ENCODE results near the gene ZBTB12. TPM values are rescaled to one million over a fixed set of nuclear protein-coding genes. Genes with fewer than 3 reads are reported as not detected.
"Not testable (repeated sequence)": the region's sequence is repeated elsewhere in the genome, so short reads cannot be mapped to it uniquely, and the experiment has no call there.

Gene ZBTB12
- total RNA-seq, 1 experiment from 2014 or later, result 8.7 TPM

DNA sequence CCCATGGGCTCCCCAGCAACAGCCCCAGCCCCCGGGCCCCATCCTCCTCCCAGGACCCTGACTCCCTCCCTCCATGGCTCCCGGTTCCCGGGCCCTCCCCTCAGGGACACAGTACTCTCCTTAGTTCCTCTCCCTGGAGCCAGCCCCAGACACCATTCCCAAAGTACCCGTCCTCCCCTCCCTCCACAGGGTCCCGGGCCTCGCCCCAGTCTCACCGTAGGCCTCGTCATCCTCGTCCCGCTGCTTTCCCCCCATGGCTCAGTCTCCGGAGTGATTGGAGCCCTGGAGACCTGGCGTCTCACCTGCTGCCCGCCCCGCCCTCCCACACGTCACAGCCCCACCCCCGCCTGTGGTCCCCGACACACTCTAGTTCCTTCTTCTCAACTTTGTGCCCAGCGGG is 23.2 kb downstream of the ZBTB12 start, which contains the start of gene SLC44A4:
SLC44A4 (minus strand) TSS at position 272 of the 400 bp plus-strand sequence; CDS start at position 255, 17 bp downstream.
- H3K27me3 ChIP-seq (ENCODE audit: control insufficient read depth, insufficient read depth, low read length), result no peaks in the 10 kb centered on the region
- H3K36me3 ChIP-seq (replicated peaks; ENCODE audit: control insufficient read depth, insufficient read depth, low read length), result peaks cover 29% of the 10 kb centered on the region
- DNase-seq, result peak; percentile 93
- H3K4me3 ChIP-seq (ENCODE audit: insufficient read depth, low read depth, low read length), result no peak within 1 kb of the TSS

- H3K4me3 ChIP-seq (ENCODE audit: insufficient read depth, low read depth, low read length), result no peak overlapping the region
- H3K27me3 ChIP-seq (ENCODE audit: control insufficient read depth, insufficient read depth, low read length), result no peaks in the 10 kb centered on the region
- no peak for DNase-seq
- peaks cover 24% of the 10 kb centered on the region for H3K36me3 ChIP-seq (replicated peaks; ENCODE audit: control insufficient read depth, insufficient read depth, low read length)
These were observed 23.7 kb downstream of the ZBTB12 start for GRCh38 chr6:31878222-31878621.

DNA sequence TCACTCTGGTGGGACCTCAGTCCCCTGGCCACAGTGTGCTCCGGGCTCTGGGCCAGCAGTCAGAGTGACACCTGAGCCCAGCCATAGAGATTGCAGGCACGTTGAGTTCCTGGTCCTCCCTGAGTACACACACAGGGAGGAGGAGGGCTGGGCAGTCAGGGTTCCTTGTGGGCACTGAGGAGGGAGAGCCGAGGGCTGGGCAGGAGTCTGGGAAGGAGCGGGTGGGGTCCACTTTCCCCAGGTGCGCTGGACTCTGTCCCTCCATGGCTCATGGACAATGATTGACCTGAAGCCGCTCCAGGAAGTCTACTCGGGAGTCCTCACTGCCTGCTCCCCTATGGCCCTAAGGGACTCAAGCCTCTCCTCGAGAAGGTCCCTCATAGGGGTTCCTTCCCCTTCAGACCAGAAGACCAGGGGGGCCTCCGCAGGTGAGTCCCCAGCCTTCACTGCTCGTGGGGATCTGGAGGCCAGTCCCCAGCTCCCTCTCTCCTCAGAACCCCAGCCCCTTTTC is 24.2 kb downstream of the ZBTB12 start:
- DNase-seq, result no peak
- Histone ChIP-seq H3K4me3 (ENCODE audit: insufficient read depth, low read depth, low read length) (no peak overlapping the region), H3K27me3 (ENCODE audit: control insufficient read depth, insufficient read depth, low read length) (no peaks in the 10 kb centered on the region), H3K36me3 (replicated peaks; ENCODE audit: control insufficient read depth, insufficient read depth, low read length) (peaks cover 19% of the 10 kb centered on the region)

DNA sequence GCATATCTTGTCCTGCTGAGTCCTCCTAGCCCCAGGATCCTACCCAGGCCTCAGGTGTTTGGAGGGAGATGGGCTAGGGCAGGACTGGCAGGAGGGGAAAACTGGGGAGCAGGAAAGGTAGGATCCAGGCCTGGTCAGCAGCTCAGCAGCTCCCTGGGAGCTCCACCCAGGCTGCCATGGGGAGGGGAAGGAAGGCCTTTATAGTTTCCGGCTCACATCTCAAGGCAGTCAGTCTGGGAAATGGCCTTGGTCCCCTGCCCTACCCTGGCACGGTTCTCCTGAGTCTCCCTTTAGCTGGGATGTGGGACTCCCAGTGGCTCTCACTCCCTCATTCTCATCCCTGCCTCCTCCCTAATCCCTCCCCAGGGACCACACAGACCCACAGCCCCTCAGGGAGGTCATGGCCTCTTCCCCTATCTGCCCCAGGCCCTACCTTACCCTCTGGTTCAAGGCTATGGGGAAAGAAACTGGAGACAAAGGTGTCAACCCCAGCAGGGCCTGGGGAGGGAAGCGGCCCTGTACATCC is 24.7 kb downstream of the ZBTB12 start:
- Histone ChIP-seq H3K36me3 (replicated peaks; ENCODE audit: control insufficient read depth, insufficient read depth, low read length) (peaks cover 15% of the 10 kb centered on the region), H3K4me3 (ENCODE audit: insufficient read depth, low read depth, low read length) (no peak overlapping the region), H3K27me3 (ENCODE audit: control insufficient read depth, insufficient read depth, low read length) (no peaks in the 10 kb centered on the region)
- no peak for DNase-seq

DNA sequence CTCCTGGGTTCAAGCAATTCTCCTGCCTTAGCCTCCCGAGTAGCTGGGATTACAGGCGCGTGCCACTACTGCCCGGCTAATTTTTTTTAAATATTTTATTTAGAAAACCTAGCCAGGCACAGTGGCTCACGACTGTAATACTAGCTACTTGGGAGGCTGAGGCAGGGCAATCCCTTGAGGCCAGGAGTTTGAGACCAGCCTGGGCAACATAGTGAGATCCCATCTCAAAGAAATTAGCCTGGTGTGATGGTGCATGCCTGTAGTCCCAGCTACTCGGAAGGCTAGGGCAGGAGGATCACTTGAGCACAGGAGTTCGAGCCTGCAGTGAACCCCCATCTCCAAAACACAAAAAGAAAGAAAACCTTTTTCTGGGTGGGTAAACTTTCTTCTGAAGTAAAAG is 25.5 kb downstream of the ZBTB12 start:
- DNase-seq, result no peak
- Histone ChIP-seq H3K36me3 (replicated peaks; ENCODE audit: control insufficient read depth, insufficient read depth, low read length) (peaks cover 10% of the 10 kb centered on the region), H3K27me3 (ENCODE audit: control insufficient read depth, insufficient read depth, low read length) (no peaks in the 10 kb centered on the region), H3K4me3 (ENCODE audit: insufficient read depth, low read depth, low read length) (no peak overlapping the region)

DNA sequence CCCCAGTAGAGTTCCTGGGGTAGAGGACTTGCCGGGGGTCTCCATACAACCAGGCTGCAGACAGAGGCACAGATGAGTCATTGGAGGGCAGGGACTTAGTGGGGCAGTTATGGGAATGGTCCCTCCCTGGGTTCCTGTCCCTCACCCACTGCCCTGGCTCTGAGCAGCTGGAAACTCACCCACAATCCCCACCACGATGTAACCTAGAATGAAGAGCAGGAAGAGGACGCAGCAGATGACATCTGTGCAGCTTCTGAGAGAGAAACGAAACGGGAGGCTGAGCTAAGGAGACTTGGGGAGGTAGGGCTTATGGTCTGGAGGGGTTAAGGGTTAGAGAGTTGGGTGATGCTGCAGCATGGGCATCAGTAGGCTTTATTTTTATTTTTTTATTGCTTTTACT is 26.0 kb downstream of the ZBTB12 start:
- H3K4me3 ChIP-seq (ENCODE audit: insufficient read depth, low read depth, low read length), result no peak overlapping the region
- H3K36me3 ChIP-seq (replicated peaks; ENCODE audit: control insufficient read depth, insufficient read depth, low read length), result peaks cover 7% of the 10 kb centered on the region
- no peaks in the 10 kb centered on the region for H3K27me3 ChIP-seq (ENCODE audit: control insufficient read depth, insufficient read depth, low read length)
- DNase-seq, result no peak

DNA sequence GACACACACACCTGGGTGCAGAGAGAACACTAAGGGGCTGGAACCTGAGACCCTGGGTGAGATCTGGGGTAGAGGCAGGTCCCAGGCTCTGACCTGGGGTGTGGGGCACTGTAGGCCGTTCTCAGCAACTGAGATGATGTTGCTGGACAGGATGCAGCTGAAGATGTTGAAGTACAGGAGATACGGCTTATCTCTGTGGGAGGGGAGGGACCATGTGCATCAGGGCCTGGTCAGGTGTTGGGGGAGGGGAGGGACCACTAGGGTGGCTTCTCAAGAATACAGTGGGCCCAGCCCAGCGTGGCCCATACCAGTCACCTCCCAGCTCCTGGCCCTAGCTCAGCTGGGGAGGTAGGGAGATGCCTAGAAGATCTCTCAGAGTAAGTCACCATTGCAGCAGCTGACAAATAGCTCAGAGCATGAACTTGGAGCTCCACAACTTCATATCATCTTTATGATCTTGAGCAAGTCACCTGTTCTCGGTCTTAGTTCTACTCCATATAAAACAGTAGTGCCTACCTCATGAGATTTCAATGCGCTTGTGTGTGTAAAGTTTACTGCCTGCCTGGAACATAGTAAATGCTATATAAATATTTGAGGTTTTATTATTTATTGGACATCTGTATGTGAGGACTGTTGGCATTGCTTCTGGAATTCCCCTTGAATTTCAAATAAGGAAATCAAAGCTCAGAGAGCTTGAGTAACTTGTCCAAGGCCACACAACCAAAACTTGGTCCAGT is 26.9 kb downstream of the ZBTB12 start:
- DNase-seq, result no peak
- no peak overlapping the region for H3K4me3 ChIP-seq (ENCODE audit: insufficient read depth, low read depth, low read length)
- no peaks in the 10 kb centered on the region for H3K27me3 ChIP-seq (ENCODE audit: control insufficient read depth, insufficient read depth, low read length)
- H3K36me3 ChIP-seq (replicated peaks; ENCODE audit: control insufficient read depth, insufficient read depth, low read length), result peaks cover 2% of the 10 kb centered on the region; the same call in 1 of the 2 replicates

DNA sequence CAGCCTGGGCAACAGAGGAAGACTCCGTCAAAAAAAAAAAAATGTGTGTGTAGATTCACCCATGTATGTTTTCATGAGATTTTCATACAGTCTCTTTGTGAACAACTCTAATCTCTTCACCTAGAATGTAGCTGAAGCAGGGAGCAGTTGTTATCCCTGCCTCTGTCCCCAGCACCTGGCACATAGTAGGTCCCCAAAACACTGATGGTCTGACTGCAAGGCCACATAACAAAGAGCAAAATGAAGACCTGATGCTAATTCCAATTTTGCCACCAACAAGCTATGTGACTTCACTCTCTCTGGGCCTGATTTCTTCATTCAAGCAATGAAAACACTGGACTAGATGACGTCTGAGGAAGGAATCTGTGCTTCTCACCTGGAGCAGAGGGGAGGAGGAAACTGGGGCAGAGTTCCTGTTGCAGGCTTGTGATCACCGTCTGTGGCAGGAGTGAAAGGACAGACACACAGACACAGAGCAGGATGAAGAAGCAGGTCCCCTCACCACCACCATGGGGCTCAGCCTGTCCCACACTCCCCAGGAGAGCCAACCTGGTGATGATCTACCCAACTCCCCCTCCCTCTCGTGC is 27.7 kb downstream of the ZBTB12 start:
- no peaks in the 10 kb centered on the region for H3K36me3 ChIP-seq (replicated peaks; ENCODE audit: control insufficient read depth, insufficient read depth, low read length)
- no peak overlapping the region for H3K4me3 ChIP-seq (ENCODE audit: insufficient read depth, low read depth, low read length)
- no peak for DNase-seq
- H3K27me3 ChIP-seq (ENCODE audit: control insufficient read depth, insufficient read depth, low read length), result no peaks in the 10 kb centered on the region

- H3K36me3 ChIP-seq (replicated peaks; ENCODE audit: control insufficient read depth, insufficient read depth, low read length), result no peaks in the 10 kb centered on the region
- DNase-seq, result peak; percentile 74
- no peak overlapping the region for H3K4me3 ChIP-seq (ENCODE audit: insufficient read depth, low read depth, low read length)
- no peaks in the 10 kb centered on the region for H3K27me3 ChIP-seq (ENCODE audit: control insufficient read depth, insufficient read depth, low read length)
These were observed 30.7 kb downstream of the ZBTB12 start for GRCh38 chr6:31871046-31871659.

DNA sequence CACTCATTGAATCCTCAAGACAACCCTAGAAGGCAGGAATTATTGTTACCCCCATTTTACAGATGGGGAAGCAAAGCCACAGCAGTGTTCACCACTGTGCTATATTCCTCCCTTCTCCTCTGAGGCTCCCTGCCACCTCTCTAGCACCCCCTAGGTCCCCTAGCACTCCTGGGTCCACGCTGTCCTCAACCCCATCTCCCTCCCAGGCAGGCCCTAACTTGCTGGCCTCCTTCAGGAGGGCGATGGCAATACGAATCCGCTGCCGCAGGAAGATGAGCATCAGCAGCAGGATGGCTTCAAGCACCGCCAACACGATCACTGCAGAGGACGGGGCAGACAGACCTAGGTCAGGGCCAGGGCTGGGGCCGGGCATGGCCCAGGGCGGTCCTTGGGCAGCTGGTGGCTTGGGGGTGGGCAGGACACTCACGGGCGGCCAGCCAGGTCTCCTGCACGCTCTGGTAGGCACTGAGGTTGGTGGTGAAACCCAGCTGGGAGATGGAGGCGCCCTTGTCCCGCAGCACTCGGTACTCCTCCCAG is 31.4 kb downstream of the ZBTB12 start:
- peak; percentile 84 for DNase-seq

DNA sequence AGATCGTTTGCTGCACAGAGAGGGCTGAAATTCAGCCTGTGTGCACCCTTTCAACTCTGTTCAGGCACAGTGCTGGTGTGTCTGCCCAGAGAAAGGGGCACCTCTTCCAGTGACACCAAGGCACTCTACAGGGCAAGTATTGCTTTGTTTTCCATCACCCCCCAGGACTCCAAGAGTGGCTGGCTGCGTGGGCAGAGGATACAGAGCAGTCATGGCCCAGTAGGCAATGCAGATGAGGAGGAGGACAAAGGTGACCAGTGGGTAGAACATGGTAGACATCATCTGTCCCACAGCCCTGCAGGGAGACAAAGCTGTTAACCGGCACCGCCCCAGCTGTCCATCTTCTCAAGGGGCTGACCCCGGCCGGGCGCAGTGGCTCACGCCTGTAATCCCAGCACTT is 32.5 kb downstream of the ZBTB12 start:
- peak; percentile 20 for DNase-seq
- no peaks in the 10 kb centered on the region for H3K27me3 ChIP-seq (ENCODE audit: control insufficient read depth, insufficient read depth, low read length)

More for the DNA sequence above, 31.4 kb downstream of the ZBTB12 start:
- no peaks in the 10 kb centered on the region for H3K36me3 ChIP-seq (replicated peaks; ENCODE audit: control insufficient read depth, insufficient read depth, low read length)
- no peak overlapping the region for H3K4me3 ChIP-seq (ENCODE audit: insufficient read depth, low read depth, low read length)
- no peaks in the 10 kb centered on the region for H3K27me3 ChIP-seq (ENCODE audit: control insufficient read depth, insufficient read depth, low read length)

GRCh38 chr6:31868658-31868971 is 33.3 kb downstream of the ZBTB12 start:
- H3K27me3 ChIP-seq (ENCODE audit: control insufficient read depth, insufficient read depth, low read length); DNase-seq; H3K36me3 ChIP-seq (replicated peaks; ENCODE audit: control insufficient read depth, insufficient read depth, low read length); H3K4me3 ChIP-seq (ENCODE audit: insufficient read depth, low read depth, low read length): not testable (repeated sequence)

More for the DNA sequence above, 32.5 kb downstream of the ZBTB12 start:
- Histone ChIP-seq H3K36me3 (replicated peaks; ENCODE audit: control insufficient read depth, insufficient read depth, low read length) (no peaks in the 10 kb centered on the region), H3K4me3 (ENCODE audit: insufficient read depth, low read depth, low read length) (no peak overlapping the region)

GRCh38 chr6:31865205-31866118 is 36.4 kb downstream of the ZBTB12 start:
- H3K36me3 ChIP-seq (replicated peaks; ENCODE audit: control insufficient read depth, insufficient read depth, low read length), result peaks cover 1% of the 10 kb centered on the region; the same call in 1 of the 2 replicates
- peak; percentile 36 for DNase-seq
- no peak overlapping the region for H3K4me3 ChIP-seq (ENCODE audit: insufficient read depth, low read depth, low read length)
- H3K27me3 ChIP-seq (ENCODE audit: control insufficient read depth, insufficient read depth, low read length), result no peaks in the 10 kb centered on the region; the same call in 1 of the 2 replicates

GRCh38 chr6:31864818-31865204 is 37.1 kb downstream of the ZBTB12 start:
- H3K36me3 ChIP-seq (replicated peaks; ENCODE audit: control insufficient read depth, insufficient read depth, low read length), result peaks cover 3% of the 10 kb centered on the region
- no peak overlapping the region for H3K4me3 ChIP-seq (ENCODE audit: insufficient read depth, low read depth, low read length)
- peak; percentile 12 for DNase-seq
- no peaks in the 10 kb centered on the region; the same call in 1 of the 2 replicates for H3K27me3 ChIP-seq (ENCODE audit: control insufficient read depth, insufficient read depth, low read length)

Measured in H7 (cell line).